Lower leg skin (tissue), 4 donors: ENCODE data around the gene INTS3. TPM values are rescaled to one million over a fixed set of nuclear protein-coding genes. Genes with fewer than 3 reads are reported as not detected.

Experiments used
- DNase-seq, 2 donors: peaks; one replicate each; pipeline ENCODE4 v3.0.0-alpha.2; 2019; ENCODE audit warnings: low spot score in 2 of 2
- H3K4me3 ChIP-seq: fragments of 200-600 bp; sonication (generic); 2 replicates; pipeline ENCODE4 v1.5.1; 2017; ENCODE audit warnings: mild to moderate bottlenecking, low read depth; ENCODE audit not compliant: poor library complexity, severe bottlenecking
- POLR2A ChIP-seq, 2 donors: fragments of 450-650 bp; IDR thresholded peaks; one replicate each; pipeline ENCODE4 v1.6.1; 2016 to 2017; ENCODE audit warnings: antibody characterized with exemption in 2 of 2, mild to moderate bottlenecking in 1 of 2, moderate library complexity in 1 of 2
- WGBS, 2 donors: methylation state at CpG; one replicate each; pipeline ENCODE4 v1.1.5; 2018; 5-methylcytosine and 5-hydroxymethylcytosine counted together
- intact Hi-C: fragments of 100-400 bp; cut with DNase I; formaldehyde crosslinking; loops from one replicate; pipeline ENCODE4 v1.15.0; 2023; ENCODE audit warnings: low total_unique reads
- total RNA-seq, 4 donors: library from RNA; depleted of rRNA; stranded (reverse); fragments of >200 nt; gene quantifications; one replicate each; pipeline ENCODE4 v1.1.0, GENCODE V29; 2016
- TF ChIP-seq, protein P1 (sequence below), 3 donors: fragments of 450-650 bp; IDR thresholded peaks; one replicate each; pipeline ENCODE4 v1.5.1; 2016; ENCODE audit warnings: antibody characterized with exemption in 3 of 3, mild to moderate bottlenecking in 3 of 3, moderate library complexity in 2 of 3

The INTS3 gene
- total RNA-seq, 4 donors from 2014 or later: 28.0 to 31.5 (median 29.6) TPM

DNA sequence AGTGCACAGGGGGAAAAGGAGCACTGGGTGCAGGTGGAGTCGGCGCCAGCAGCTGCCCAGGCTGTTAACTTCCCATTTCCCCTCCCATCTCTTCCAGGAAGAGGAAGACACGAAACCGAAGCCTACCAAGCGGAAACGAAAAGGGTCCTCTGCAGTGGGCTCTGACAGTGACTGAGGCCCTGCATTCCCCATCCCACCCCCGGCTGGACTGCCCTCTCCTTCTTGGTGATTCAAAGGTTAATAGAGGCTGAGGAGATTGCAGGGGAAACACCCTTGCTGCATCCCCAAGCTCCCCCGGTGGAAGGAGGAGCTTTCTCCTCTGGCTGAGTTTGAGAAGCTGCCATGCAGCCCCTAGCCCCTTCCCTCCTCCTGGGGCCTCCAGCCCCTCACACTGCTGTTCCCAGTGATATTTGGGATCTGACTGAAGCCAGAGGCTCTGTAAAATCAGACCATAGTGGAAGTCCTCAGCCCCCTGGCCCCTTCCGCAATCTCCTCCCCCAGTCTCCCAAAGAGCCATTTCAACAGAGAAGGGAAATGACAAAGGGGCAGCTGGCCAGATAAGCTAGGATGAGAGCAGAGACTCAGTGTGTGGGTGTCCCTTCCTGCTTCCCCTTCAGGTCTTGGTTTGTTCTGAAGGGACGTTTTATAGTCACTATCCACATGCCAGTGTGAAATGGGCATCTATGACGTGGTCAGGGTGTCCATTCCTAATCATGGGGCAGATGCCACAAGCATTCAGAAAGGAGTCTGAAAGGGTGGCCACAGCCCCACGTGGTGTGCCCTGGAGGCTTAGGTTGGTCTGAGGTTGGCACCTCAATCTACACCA is 45.5 kb downstream of the INTS3 start:
- WGBS, 2 donors: 57 to 67% methylated on average over 12 of the region's 12 CpGs
- intact Hi-C loops: no loop called here
- DNase-seq: peak in 1 of 2 donors; percentile 85
- TF ChIP-seq, protein P1, sequence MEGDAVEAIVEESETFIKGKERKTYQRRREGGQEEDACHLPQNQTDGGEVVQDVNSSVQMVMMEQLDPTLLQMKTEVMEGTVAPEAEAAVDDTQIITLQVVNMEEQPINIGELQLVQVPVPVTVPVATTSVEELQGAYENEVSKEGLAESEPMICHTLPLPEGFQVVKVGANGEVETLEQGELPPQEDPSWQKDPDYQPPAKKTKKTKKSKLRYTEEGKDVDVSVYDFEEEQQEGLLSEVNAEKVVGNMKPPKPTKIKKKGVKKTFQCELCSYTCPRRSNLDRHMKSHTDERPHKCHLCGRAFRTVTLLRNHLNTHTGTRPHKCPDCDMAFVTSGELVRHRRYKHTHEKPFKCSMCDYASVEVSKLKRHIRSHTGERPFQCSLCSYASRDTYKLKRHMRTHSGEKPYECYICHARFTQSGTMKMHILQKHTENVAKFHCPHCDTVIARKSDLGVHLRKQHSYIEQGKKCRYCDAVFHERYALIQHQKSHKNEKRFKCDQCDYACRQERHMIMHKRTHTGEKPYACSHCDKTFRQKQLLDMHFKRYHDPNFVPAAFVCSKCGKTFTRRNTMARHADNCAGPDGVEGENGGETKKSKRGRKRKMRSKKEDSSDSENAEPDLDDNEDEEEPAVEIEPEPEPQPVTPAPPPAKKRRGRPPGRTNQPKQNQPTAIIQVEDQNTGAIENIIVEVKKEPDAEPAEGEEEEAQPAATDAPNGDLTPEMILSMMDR (IDR thresholded peaks at IDR 0.05): no peak
- TF ChIP-seq POLR2A (IDR thresholded peaks at IDR 0.05): no peak
- no peak overlapping the region for H3K4me3 ChIP-seq

DNA sequence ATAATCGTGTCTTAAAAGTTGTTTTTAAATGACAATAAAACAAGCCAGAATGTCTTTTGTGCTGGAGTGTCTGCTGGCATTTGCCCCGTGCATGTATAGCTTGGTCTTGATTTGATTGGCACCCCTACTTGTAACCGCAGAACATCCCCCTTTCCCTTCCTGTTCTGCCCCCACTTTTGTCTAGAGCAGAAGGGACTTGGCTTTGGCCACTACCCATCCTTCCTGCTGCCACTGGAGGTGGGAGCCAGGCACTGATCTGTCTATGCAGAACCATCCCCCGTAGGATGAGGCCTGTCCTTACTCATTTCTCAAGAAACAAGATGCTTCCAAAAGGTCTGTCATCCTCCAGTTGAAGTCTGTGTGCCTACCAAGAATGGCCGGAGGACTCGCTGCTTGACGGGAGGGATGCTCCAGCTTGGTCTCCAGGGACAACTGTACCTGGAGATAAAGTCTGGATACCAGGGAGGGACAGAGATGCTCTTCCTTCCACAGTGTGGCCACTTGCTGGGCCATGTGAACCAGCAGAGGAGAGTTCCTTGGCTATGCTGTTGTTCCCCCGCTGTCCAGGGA is 46.3 kb downstream of the INTS3 start:
- no peak for TF ChIP-seq POLR2A (IDR thresholded peaks at IDR 0.05)
- TF ChIP-seq, protein P1 (IDR thresholded peaks at IDR 0.05): no peak
- 58 to 62% methylated on average over 8 of the region's 8 CpGs for WGBS, 2 donors
- intact Hi-C loops: no loop called here
- no peak for DNase-seq
- no peak overlapping the region for H3K4me3 ChIP-seq

DNA sequence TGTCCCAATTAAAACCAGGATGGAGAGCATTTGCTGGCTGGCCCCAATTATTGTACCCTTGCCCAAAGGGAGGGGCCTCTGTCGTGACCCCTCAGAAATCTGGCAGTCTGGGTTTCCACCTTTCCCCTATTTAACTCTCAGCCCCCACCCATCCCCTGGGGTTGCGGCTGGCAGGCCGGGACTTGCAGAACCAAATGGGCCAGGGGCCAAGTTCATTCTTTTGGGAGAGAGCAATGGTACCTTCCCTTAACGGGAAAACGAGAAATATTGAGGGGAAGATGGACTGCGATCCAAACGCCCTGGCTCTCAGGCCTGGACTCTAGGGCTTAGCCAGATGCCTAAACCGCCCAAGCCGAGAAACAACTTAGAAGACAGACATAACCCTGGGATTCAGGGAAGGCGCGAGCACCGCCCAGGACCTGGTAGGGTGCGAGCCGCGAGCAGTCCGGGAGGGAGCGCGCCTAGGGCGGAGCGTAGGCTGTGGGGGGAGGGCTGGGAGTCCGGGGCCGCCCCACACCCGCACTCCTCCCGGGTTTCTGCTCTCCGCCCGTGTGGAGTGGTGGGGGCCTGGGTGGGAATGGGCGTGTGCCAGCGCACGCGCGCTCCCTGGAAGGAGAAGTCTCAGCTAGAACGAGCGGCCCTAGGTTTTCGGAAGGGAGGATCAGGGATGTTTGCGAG is 47.1 kb downstream of the INTS3 start, which contains the start of gene SLC27A3:
Gene SLC27A3 (plus strand): TSS at position 628 of the 678 bp plus-strand sequence. CDS start 91 bp downstream, outside the sequence.
- H3K4me3 ChIP-seq: peak within 1 kb of the TSS; percentile 50
- intact Hi-C loops: no loop called here
- TF ChIP-seq, protein P1 (IDR thresholded peaks at IDR 0.05): no peak
- TF ChIP-seq POLR2A (IDR thresholded peaks at IDR 0.05): no peak
- peak; percentile 76 to 93 for DNase-seq
- 4 to 10% methylated on average over 11 to 12 of the region's 35 CpGs for WGBS, 2 donors

DNA sequence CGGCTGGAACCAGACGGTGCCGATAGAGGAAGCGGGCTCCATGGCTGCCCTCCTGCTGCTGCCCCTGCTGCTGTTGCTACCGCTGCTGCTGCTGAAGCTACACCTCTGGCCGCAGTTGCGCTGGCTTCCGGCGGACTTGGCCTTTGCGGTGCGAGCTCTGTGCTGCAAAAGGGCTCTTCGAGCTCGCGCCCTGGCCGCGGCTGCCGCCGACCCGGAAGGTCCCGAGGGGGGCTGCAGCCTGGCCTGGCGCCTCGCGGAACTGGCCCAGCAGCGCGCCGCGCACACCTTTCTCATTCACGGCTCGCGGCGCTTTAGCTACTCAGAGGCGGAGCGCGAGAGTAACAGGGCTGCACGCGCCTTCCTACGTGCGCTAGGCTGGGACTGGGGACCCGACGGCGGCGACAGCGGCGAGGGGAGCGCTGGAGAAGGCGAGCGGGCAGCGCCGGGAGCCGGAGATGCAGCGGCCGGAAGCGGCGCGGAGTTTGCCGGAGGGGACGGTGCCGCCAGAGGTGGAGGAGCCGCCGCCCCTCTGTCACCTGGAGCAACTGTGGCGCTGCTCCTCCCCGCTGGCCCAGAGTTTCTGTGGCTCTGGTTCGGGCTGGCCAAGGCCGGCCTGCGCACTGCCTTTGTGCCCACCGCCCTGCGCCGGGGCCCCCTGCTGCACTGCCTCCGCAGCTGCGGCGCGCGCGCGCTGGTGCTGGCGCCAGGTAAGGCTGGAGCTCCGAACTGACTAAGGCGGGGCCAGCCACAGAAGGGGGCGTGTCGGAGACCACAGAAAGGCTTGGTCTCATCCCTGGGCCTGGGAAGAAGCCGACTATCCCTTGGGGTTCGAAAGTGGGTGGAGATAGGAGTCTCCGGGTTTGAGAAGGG is 47.8 kb downstream of the INTS3 start:
- TF ChIP-seq POLR2A (IDR thresholded peaks at IDR 0.05): no peak
- TF ChIP-seq, protein P1 (IDR thresholded peaks at IDR 0.05): no peak
- intact Hi-C loops: no loop called here
- DNase-seq: peak; percentile 74 to 95
- H3K4me3 ChIP-seq: peak overlapping the region; percentile 50
- whole genome bisulfite sequencing, 2 donors: 0 to 1% methylated on average over 19 to 53 of the region's 83 CpGs

DNA sequence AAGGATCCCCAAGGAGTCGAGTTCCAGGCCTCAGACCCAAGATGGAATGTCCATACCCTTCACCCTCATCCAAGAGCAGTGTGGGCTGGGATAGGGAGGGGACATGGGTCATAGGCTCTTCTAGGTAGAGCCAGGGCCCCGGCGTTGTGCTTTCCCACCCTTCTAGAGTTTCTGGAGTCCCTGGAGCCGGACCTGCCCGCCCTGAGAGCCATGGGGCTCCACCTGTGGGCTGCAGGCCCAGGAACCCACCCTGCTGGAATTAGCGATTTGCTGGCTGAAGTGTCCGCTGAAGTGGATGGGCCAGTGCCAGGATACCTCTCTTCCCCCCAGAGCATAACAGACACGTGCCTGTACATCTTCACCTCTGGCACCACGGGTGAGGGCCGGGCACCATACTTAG is 48.5 kb downstream of the INTS3 start:
- WGBS, 2 donors: 44% methylated on average over 7 to 10 of the region's 10 CpGs
- peak in 1 of 2 donors; percentile 85 for DNase-seq
- TF ChIP-seq, protein P1 (IDR thresholded peaks at IDR 0.05): no peak
- no peak for TF ChIP-seq POLR2A (IDR thresholded peaks at IDR 0.05)
- H3K4me3 ChIP-seq: peak overlapping the region; percentile 50
- intact Hi-C loops: no loop called here
